Measurements from ENCODE around the gene VANGL1. TPM values are rescaled to one million over a fixed set of nuclear protein-coding genes. Genes with fewer than 3 reads are reported as not detected.

The VANGL1 gene
- total RNA-seq, 1 donor from 2014 or later = 8.0 TPM

GRCh38 chr1:115680730-115681111 is 39.0 kb downstream of the VANGL1 start:
- no peaks in the 10 kb centered on the region for H3K9me3 ChIP-seq
- TF ChIP-seq, protein P1, sequence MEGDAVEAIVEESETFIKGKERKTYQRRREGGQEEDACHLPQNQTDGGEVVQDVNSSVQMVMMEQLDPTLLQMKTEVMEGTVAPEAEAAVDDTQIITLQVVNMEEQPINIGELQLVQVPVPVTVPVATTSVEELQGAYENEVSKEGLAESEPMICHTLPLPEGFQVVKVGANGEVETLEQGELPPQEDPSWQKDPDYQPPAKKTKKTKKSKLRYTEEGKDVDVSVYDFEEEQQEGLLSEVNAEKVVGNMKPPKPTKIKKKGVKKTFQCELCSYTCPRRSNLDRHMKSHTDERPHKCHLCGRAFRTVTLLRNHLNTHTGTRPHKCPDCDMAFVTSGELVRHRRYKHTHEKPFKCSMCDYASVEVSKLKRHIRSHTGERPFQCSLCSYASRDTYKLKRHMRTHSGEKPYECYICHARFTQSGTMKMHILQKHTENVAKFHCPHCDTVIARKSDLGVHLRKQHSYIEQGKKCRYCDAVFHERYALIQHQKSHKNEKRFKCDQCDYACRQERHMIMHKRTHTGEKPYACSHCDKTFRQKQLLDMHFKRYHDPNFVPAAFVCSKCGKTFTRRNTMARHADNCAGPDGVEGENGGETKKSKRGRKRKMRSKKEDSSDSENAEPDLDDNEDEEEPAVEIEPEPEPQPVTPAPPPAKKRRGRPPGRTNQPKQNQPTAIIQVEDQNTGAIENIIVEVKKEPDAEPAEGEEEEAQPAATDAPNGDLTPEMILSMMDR (IDR thresholded peaks at IDR 0.05) = no peak
- H3K27ac ChIP-seq = no peak overlapping the region
- H3K4me3 ChIP-seq = no peak overlapping the region
- DNase-seq (ENCODE audit: low spot score in 2 of 2) = no peak
- peaks cover 4 to 12% of the 10 kb centered on the region in 2 donors for H3K4me1 ChIP-seq
- H3K27me3 ChIP-seq = no peaks in the 10 kb centered on the region
- H3K36me3 ChIP-seq = peaks cover 20% of the 10 kb centered on the region in 2 donors
- intact Hi-C loops (cut with DNase I) = no loop called here

DNA sequence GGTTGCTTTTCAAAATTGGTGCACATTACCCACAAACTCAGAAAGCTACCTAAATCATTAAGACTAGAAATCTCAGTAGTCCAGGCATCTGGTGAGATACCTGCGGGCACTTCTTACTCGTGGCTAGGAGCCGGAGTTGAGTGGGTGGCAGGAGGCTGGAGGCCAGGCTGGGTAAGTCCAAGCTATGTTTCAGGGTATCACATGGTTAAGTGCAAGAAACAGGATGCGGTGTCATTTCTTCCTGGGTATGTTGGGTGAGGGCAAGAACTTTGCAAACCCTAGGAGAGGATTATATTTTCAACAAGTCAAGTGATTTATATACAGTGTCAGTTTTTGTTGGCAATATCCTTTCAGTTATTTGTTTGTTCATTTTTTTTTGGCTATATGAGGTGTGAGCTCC is 41.0 kb downstream of the VANGL1 start:
- TF ChIP-seq, protein P1 (IDR thresholded peaks at IDR 0.05) = no peak
- Histone ChIP-seq H3K27ac (no peak overlapping the region), H3K4me1 (peaks cover 4 to 12% of the 10 kb centered on the region in 2 donors), H3K9me3 (no peaks in the 10 kb centered on the region), H3K4me3 (no peak overlapping the region), H3K36me3 (peaks cover 20 to 26% of the 10 kb centered on the region in 2 donors), H3K27me3 (no peaks in the 10 kb centered on the region)
- no peak for DNase-seq (ENCODE audit: low spot score in 2 of 2)
- intact Hi-C loops (cut with DNase I) = no loop called here

GRCh38 chr1:115685029-115685705 is 43.4 kb downstream of the VANGL1 start:
- no peaks in the 10 kb centered on the region for H3K9me3 ChIP-seq
- H3K4me1 ChIP-seq = peaks cover 0 to 3% of the 10 kb centered on the region in 2 donors
- peaks cover 24 to 37% of the 10 kb centered on the region in 2 donors for H3K36me3 ChIP-seq
- no peak overlapping the region for H3K4me3 ChIP-seq
- no peaks in the 10 kb centered on the region for H3K27me3 ChIP-seq
- H3K27ac ChIP-seq = no peak overlapping the region
- intact Hi-C loops (cut with DNase I) = no loop called here
- no peak for DNase-seq (ENCODE audit: low spot score in 2 of 2)
- TF ChIP-seq, protein P1 (IDR thresholded peaks at IDR 0.05) = no peak

DNA sequence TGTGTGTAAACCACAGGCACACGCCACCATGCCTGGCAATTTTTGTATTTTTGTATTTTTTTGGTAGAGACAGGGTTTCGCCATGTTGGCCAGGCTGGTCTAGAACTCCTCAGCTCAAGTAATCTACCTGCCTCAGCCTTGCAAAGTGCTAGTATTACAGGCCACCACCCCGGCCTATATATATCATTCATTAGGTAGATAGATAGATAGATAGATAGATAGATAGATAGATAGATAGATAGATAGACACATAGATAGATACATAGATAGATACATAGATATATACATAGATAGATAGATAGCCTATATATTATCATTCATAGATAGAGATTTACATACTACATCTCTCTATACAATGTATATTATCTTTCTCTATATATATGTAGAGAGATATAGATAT is 46.0 kb downstream of the VANGL1 start:
- H3K36me3 ChIP-seq = peaks cover 36 to 59% of the 10 kb centered on the region in 2 donors
- no peak for DNase-seq (ENCODE audit: low spot score in 2 of 2)
- TF ChIP-seq, protein P1 (IDR thresholded peaks at IDR 0.05) = no peak
- no peaks in the 10 kb centered on the region for H3K9me3 ChIP-seq
- no peaks in the 10 kb centered on the region for H3K27me3 ChIP-seq
- H3K4me3 ChIP-seq = no peak overlapping the region
- intact Hi-C loops (cut with DNase I) = no loop called here
- H3K27ac ChIP-seq = no peak overlapping the region
- H3K4me1 ChIP-seq = no peaks in the 10 kb centered on the region

- intact Hi-C loops (cut with DNase I) = no loop called here
- TF ChIP-seq, protein P1 (IDR thresholded peaks at IDR 0.05) = no peak
These were observed 49.2 kb downstream of the VANGL1 start for GRCh38 chr1:115690972-115691371.

More at GRCh38 chr1:115690972-115691371, 49.2 kb downstream of the VANGL1 start:
- Histone ChIP-seq H3K36me3 (peaks cover 18 to 38% of the 10 kb centered on the region in 2 donors), H3K27ac (no peak overlapping the region), H3K27me3 (no peaks in the 10 kb centered on the region), H3K4me1 (no peaks in the 10 kb centered on the region), H3K9me3 (no peaks in the 10 kb centered on the region), H3K4me3 (no peak overlapping the region)
- DNase-seq (ENCODE audit: low spot score in 2 of 2) = no peak

Measured in ascending aorta (tissue), 2 donors.